HK-2 (cell line): ENCODE data around the gene TEPSIN.

ENCODE experiments used
- DNase-seq: peaks from one replicate; pipeline ENCODE4 v3.0.0-alpha.2; 2018; ENCODE audit not compliant: unreplicated experiment

Gene TEPSIN

DNA sequence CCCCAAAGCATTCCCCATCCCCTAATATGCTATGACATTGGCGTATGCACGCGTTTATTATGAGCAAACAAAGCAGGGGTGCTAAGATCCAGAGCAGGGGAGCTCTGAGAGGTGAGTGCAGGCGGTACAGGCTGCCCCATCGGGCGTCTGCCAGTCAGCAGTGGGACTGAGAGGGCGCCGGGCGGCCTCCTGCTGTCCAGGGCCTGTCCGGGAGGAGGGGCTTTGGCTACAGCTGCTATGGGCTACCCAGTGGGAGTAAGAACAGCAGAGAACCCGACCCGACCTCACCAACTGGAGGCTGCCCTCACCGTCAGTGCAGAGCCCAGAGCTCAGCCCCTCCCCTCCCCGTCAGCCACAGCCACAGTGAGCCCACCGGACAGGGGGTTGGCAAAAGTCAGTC, 54.3 kb downstream of the TEPSIN start:
- no peak for DNase-seq

DNA sequence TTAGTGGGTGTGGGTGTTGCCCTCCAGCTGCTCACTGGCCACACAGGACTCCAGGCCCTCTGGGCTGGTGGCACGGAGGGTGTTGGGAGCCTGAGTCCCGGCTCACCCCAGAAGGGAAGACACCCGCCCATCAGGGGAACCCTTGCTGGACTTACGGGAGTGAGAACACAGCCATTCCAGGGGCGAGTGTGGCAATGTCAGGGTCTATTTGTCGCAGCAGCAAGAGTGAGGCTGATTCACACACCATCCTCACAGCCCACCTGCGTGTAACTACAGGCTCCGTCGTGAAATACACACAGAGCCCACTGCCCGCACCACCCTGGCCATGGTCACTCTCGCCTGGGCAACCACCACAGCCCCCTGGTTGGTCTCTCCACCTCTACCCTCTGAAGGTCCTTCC, 55.0 kb downstream of the TEPSIN start:
- no peak for DNase-seq

- no peak for DNase-seq
These were observed 55.5 kb downstream of the TEPSIN start for GRCh38 chr17:81183316-81183715.

GRCh38 chr17:81182596-81182995, 56.3 kb downstream of the TEPSIN start:
- no peak for DNase-seq

GRCh38 chr17:81181811-81182185, 57.1 kb downstream of the TEPSIN start:
- no peak for DNase-seq

DNA sequence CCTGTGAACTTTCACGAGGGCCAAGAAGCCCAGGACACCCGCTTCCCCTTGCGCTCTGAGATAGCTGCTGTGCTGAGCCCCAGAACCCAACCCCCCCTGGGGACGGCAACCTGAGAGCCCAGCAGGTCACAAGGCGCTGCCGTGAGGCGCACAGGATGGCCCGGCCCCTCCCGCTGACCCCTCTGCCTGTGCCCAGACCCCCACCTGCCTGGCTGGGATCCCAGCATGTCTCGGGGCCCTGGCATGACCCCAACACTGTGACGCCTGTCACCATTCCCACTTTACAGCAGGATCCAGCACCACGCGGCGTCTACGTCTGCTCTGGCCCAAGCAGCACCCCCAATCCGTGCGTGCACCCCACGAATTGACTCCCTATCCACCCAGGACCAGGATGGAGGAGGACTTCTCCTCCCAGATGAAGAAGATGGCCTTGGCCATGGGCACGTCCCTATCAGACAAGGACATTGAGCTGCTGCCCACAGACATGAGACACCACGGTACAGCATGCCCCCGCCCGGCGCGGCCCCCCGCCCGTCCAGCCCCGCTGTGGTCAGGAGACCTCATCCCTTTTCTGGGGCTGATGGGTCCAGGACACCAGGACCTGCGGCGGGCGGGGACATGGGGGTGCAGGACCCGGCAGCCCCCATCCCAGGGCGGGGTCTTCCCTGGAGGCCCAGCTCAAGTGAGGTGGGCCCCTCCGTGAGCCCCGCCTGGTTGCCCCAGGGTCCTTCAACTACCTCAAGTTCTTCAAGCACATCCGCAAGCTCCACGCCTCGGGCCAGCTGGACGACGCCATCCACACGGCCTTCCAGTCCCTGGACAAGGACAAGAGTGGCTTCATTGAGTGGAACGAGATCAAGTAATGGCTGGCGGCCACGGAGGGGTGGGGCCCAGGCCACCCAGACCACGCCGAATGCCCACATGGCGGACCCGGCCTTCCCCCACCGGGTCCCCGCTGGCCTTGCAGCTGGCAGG, 57.7 kb downstream of the TEPSIN start:
- DNase-seq: no peak

GRCh38 chr17:81179861-81180260, 59.0 kb downstream of the TEPSIN start:
- no peak for DNase-seq

GRCh38 chr17:81179220-81179619, 59.6 kb downstream of the TEPSIN start:
- DNase-seq: no peak
